Liver (tissue), 9 donors: Measurements from ENCODE around the gene STAT5B. TPM values are rescaled to one million over a fixed set of nuclear protein-coding genes. Genes with fewer than 3 reads are reported as not detected.

Experiments used
- DNase-seq: peaks from one replicate; pipeline ENCODE4 v3.0.0-alpha.2; 2017; ENCODE audit warnings: low spot score
- H3K27ac ChIP-seq, 2 donors: one replicate each; pipeline ENCODE4 v1.7.0; 2013; ENCODE audit warnings: inconsistent platforms in 2 of 2, low read length in 2 of 2, control low read depth in 1 of 2, low read depth in 1 of 2, mild to moderate bottlenecking in 1 of 2
- H3K27me3 ChIP-seq, 4 donors: one replicate each; pipeline versions ENCODE4 v1.6.1 to v1.7.0; 2013; ENCODE audit warnings: low read length in 3 of 4, inconsistent platforms in 1 of 4, mild to moderate bottlenecking in 1 of 4, moderate library complexity in 1 of 4; ENCODE audit not compliant: control insufficient read depth in 4 of 4, insufficient read depth in 4 of 4
- H3K36me3 ChIP-seq, 4 donors: one replicate each; pipeline versions ENCODE4 v1.6.1 to v1.7.0; 2013; ENCODE audit warnings: low read length in 3 of 4, mild to moderate bottlenecking in 3 of 4, low read depth in 1 of 4, moderate library complexity in 1 of 4; ENCODE audit not compliant: control insufficient read depth in 4 of 4, insufficient read depth in 3 of 4
- H3K4me1 ChIP-seq, 4 donors: one replicate each; pipeline versions ENCODE4 v1.6.1 to v1.7.0; 2013; ENCODE audit warnings: low read length in 3 of 4, mild to moderate bottlenecking in 3 of 4, moderate library complexity in 1 of 4; ENCODE audit not compliant: control insufficient read depth in 4 of 4, insufficient read depth in 4 of 4
- H3K4me3 ChIP-seq, 3 donors: one replicate each; pipeline versions ENCODE4 v1.6.1 to v1.7.0; 2013; ENCODE audit warnings: low read length in 3 of 3, control low read depth in 1 of 3, low read depth in 1 of 3, mild to moderate bottlenecking in 1 of 3
- H3K9ac ChIP-seq, 2 donors: one replicate each; pipeline ENCODE4 v1.7.0; 2013; ENCODE audit warnings: low read length in 2 of 2, mild to moderate bottlenecking in 2 of 2, moderate library complexity in 2 of 2, control low read depth in 1 of 2, low read depth in 1 of 2
- H3K9me3 ChIP-seq, 4 donors: one replicate each; pipeline versions ENCODE4 v1.6.1 to v1.7.0; 2013; ENCODE audit warnings: low read length in 3 of 4; ENCODE audit not compliant: control insufficient read depth in 4 of 4
- CTCF ChIP-seq: fragments of 150-350 bp; IDR thresholded peaks from 2 replicates; pipeline ENCODE4 v1.5.1; 2017; ENCODE audit warnings: improper control_type of control experiment, low read depth, low read length; ENCODE audit not compliant: missing input control
- EGR1 ChIP-seq, 2 donors: IDR thresholded peaks; 2 replicates each; pipeline ENCODE4 v1.6.1; 2016 to 2018; ENCODE audit warnings: antibody characterized with exemption in 2 of 2, low read depth in 2 of 2
- FOXA1 ChIP-seq: IDR thresholded peaks from 2 replicates; pipeline ENCODE4 v1.6.1; 2016; ENCODE audit warnings: antibody characterized with exemption
- FOXA2 ChIP-seq: IDR thresholded peaks from 2 replicates; pipeline ENCODE4 v1.6.1; 2016; ENCODE audit warnings: antibody characterized with exemption
- GABPA ChIP-seq, 2 donors: IDR thresholded peaks in 1 of 2; conservative IDR thresholded peaks in 1 of 2; 2 replicates each; pipeline ENCODE4 v1.6.1; 2016; ENCODE audit warnings: antibody characterized with exemption in 2 of 2, mild to moderate bottlenecking in 1 of 2, moderate library complexity in 1 of 2
- HNF4A ChIP-seq, 2 donors: conservative IDR thresholded peaks; 2 replicates each; pipeline ENCODE4 v1.6.1; 2016; ENCODE audit warnings: antibody characterized with exemption in 2 of 2, mild to moderate bottlenecking in 2 of 2
- HNF4G ChIP-seq: IDR thresholded peaks from 2 replicates; pipeline ENCODE4 v1.6.1; 2016; ENCODE audit warnings: antibody characterized with exemption
- JUND ChIP-seq, 2 donors: IDR thresholded peaks; 2 replicates each; pipeline ENCODE4 v1.6.1; 2016; ENCODE audit warnings: antibody characterized with exemption in 2 of 2
- NR2F2 ChIP-seq: IDR thresholded peaks from 2 replicates; pipeline ENCODE4 v1.6.1; 2016; ENCODE audit warnings: antibody characterized with exemption
- RAD21 ChIP-seq, 2 donors: IDR thresholded peaks; 2 replicates each; pipeline ENCODE4 v1.6.1; 2016; ENCODE audit warnings: antibody characterized with exemption in 2 of 2, mild to moderate bottlenecking in 2 of 2
- REST ChIP-seq: IDR thresholded peaks from 2 replicates; pipeline ENCODE4 v1.6.1; 2016; ENCODE audit warnings: antibody characterized with exemption, mild to moderate bottlenecking
- RXRA ChIP-seq, 2 donors: IDR thresholded peaks; 2 replicates each; pipeline ENCODE4 v1.6.1; 2017 to 2018; ENCODE audit warnings: antibody characterized with exemption in 2 of 2, mild to moderate bottlenecking in 1 of 2
- SP1 ChIP-seq: IDR thresholded peaks from 2 replicates; pipeline ENCODE4 v1.6.1; 2018; ENCODE audit warnings: antibody characterized with exemption, mild to moderate bottlenecking
- TAF1 ChIP-seq: conservative IDR thresholded peaks from 2 replicates; pipeline ENCODE4 v1.6.1; 2016; ENCODE audit warnings: antibody characterized with exemption, mild to moderate bottlenecking
- YY1 ChIP-seq: IDR thresholded peaks from 2 replicates; pipeline ENCODE4 v1.6.1; 2016; ENCODE audit warnings: antibody characterized with exemption, mild to moderate bottlenecking
- WGBS: extraction: QIAGEN DNeasy Blood & Tissue Kit; methylation state at CpG from one replicate; pipeline ENCODE4 v1.1.7; 2013; 5-methylcytosine and 5-hydroxymethylcytosine counted together
- polyA plus RNA-seq, 2 donors: library from polyadenylated mRNA; stranded (reverse) in 1 of 2; unstranded in 1 of 2; fragments of 200-250 nt in 1 of 2; fragments of >200 nt in 1 of 2; fragmentation: Nextera tagmentation in 1 of 2; extraction: Ambion mirVana in 1 of 2; gene quantifications; one replicate each; pipeline versions ENCODE4 v1.2.1 to v1.2.3, GENCODE V29; 2013 to 2015
- total RNA-seq, 2 donors: library from RNA; depleted of rRNA; stranded (reverse); fragments of >200 nt; gene quantifications; one replicate each; pipeline ENCODE4 v1.2.3, GENCODE V29; 2014
- TF ChIP-seq, protein P1 (sequence below): IDR thresholded peaks from 2 replicates; pipeline ENCODE4 v1.6.1; 2016; ENCODE audit warnings: antibody characterized with exemption
- TF ChIP-seq, protein P2 (sequence below): IDR thresholded peaks from 2 replicates; pipeline ENCODE4 v1.6.1; 2016; ENCODE audit warnings: antibody characterized with exemption
- TF ChIP-seq, protein P3 (sequence below): IDR thresholded peaks from 2 replicates; pipeline ENCODE4 v1.6.1; 2016; ENCODE audit warnings: antibody characterized with exemption
- donor health status: healthy.
- donor health status: healthy.
- donor health status: healthy.
- donor health status: healthy.
- donor health status: healthy.

STAT5B gene
- total and polyA plus RNA-seq, 4 donors, result 6.7 to 33.9 (median 21.6) TPM

- H3K9me3 ChIP-seq, result no peaks in the 10 kb centered on the region
- no peaks in the 10 kb centered on the region for H3K4me1 ChIP-seq
- 92% methylated on average over 8 of the region's 8 CpGs for WGBS
- H3K27ac ChIP-seq, result no peak overlapping the region
- H3K27me3 ChIP-seq, result no peaks in the 10 kb centered on the region
- no peak overlapping the region for H3K9ac ChIP-seq
- no peak overlapping the region for H3K4me3 ChIP-seq
- TF ChIP-seq FOXA2, result no peak
- no peak for DNase-seq
- no peaks in the 10 kb centered on the region for H3K36me3 ChIP-seq
Observed at GRCh38 chr17:42167807-42168206, 108.4 kb downstream of the STAT5B start.

- no peak overlapping the region for H3K4me3 ChIP-seq
- DNase-seq, result no peak
- H3K9ac ChIP-seq, result no peak overlapping the region
- TF ChIP-seq FOXA2 (no peak), FOXA1 (no peak), TAF1 (no peak), HNF4A (conservative IDR thresholded peaks at IDR 0.05) (no peak), NR2F2 (no peak), YY1 (no peak), HNF4G (no peak), REST (no peak), GABPA (IDR thresholded peaks at IDR 0.05 in 1 of 2, conservative IDR thresholded peaks at IDR 0.05 in 1 of 2) (no peak), CTCF (no peak), EGR1 (IDR thresholded peaks at IDR 0.05; ENCODE audit: low read depth in 2 of 2) (no peak), RAD21 (IDR thresholded peaks at IDR 0.05) (no peak), SP1 (no peak), JUND (IDR thresholded peaks at IDR 0.05) (no peak), RXRA (IDR thresholded peaks at IDR 0.05) (no peak)
- TF ChIP-seq, protein P1, sequence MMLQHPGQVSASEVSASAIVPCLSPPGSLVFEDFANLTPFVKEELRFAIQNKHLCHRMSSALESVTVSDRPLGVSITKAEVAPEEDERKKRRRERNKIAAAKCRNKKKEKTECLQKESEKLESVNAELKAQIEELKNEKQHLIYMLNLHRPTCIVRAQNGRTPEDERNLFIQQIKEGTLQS, result no peak
- TF ChIP-seq, protein P2, sequence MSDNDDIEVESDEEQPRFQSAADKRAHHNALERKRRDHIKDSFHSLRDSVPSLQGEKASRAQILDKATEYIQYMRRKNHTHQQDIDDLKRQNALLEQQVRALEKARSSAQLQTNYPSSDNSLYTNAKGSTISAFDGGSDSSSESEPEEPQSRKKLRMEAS, result no peak
- TF ChIP-seq, protein P3, sequence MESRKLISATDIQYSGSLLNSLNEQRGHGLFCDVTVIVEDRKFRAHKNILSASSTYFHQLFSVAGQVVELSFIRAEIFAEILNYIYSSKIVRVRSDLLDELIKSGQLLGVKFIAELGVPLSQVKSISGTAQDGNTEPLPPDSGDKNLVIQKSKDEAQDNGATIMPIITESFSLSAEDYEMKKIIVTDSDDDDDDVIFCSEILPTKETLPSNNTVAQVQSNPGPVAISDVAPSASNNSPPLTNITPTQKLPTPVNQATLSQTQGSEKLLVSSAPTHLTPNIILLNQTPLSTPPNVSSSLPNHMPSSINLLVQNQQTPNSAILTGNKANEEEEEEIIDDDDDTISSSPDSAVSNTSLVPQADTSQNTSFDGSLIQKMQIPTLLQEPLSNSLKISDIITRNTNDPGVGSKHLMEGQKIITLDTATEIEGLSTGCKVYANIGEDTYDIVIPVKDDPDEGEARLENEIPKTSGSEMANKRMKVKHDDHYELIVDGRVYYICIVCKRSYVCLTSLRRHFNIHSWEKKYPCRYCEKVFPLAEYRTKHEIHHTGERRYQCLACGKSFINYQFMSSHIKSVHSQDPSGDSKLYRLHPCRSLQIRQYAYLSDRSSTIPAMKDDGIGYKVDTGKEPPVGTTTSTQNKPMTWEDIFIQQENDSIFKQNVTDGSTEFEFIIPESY, result no peak
- H3K36me3 ChIP-seq, result no peaks in the 10 kb centered on the region
- no peaks in the 10 kb centered on the region for H3K4me1 ChIP-seq
- H3K27me3 ChIP-seq, result no peaks in the 10 kb centered on the region
- no peak overlapping the region for H3K27ac ChIP-seq
- WGBS, result 92% methylated on average over 19 of the region's 19 CpGs
- no peaks in the 10 kb centered on the region for H3K9me3 ChIP-seq
Observed at GRCh38 chr17:42166196-42166763, 109.9 kb downstream of the STAT5B start.
